ENCODE data around the gene FAM169A. TPM values are rescaled to one million over a fixed set of nuclear protein-coding genes. Genes with fewer than 3 reads are reported as not detected.

Gene FAM169A
- total RNA-seq, 8 experiments from 2014 or later = 0.15 to 42.6 (median 18.9) TPM

Other genes starting within 250 kb of the FAM169A start
- gene ENC1, start 225.7 kb downstream of the FAM169A start, total RNA-seq = 100 to 1,000 TPM in 1 of 8 experiments, 10 to 100 TPM in 5, 1 to 10 TPM in 2; 3.4 to 159 (median 32.7) TPM
- 100 to 1,000 TPM in 2 of 8 experiments, 10 to 100 TPM in 6; 21.8 to 275 (median 46.6) TPM for gene HEXB, start 181.2 kb downstream of the FAM169A start, total RNA-seq
- 10 to 100 TPM; 29.4 to 58.9 (median 39.3) TPM for gene GFM2, start 99.3 kb downstream of the FAM169A start, total RNA-seq
- gene NSA2, start 99.1 kb downstream of the FAM169A start, total RNA-seq = 100 to 1,000 TPM in 6 of 8 experiments, 10 to 100 TPM in 2; 90.6 to 166 (median 114) TPM
- gene GCNT4, start 186.2 kb upstream of the FAM169A start, total RNA-seq = 1 to 10 TPM in 1 of 8 experiments, under 1 TPM in 6, not detected in 1; 0.07 to 2.9 (median 0.43) TPM

Data from motor neuron (in vitro differentiated cells).